GM18873 (cell line): ENCODE results near the gene CDNF.
A peak's percentile ranks its signal among the peaks of the same experiment; 100 is the strongest.
"Not testable (repeated sequence)": the region's sequence is repeated elsewhere in the genome, so short reads cannot be mapped to it uniquely, and the experiment has no call there.

ENCODE experiments used
- ATAC-seq: cut with Tn5 transposase; IDR thresholded peaks from one replicate; pipeline ENCODE4 v1.9.1; 2021; ENCODE audit warnings: mild to moderate bottlenecking, moderate library complexity, moderate number of reproducible peaks; ENCODE audit not compliant: unreplicated experiment, low FRiP score

Gene CDNF

GRCh38 chr10:14837757-14838581 is at the start of gene CDNF, which contains the start of the genes HSPA14 and MSANTD7:
Gene CDNF (minus strand): TSS chr10:14838037. CDS start chr10:14837946, 91 bp downstream.
Gene HSPA14 (plus strand): TSS chr10:14838306. CDS start chr10:14838403, 97 bp downstream.
Gene MSANTD7 (plus strand): TSS chr10:14838306. CDS start chr10:14842285, 3,979 bp downstream.
- peak; percentile 89 for ATAC-seq

DNA sequence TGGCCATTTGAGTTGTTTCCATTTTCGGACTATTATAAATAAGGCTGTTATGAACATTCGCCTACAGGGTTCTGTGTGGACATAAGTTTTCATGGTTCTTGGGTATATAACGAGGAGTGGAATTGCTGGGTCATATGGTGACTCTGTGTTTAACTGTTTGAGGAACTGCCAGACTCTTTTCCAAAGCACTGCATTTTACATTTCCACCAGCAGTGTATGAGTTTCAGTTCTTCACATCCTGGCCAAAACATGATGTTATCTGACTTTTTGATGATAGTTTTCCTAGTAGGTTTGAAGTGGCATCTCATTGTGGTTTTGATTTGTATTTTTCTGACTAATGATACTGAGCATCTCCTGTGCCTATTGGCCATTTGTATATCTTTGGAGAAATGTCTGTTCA is 46.2 kb upstream of the CDNF start:
- no peak for ATAC-seq

GRCh38 chr10:14880229-14880628 is 42.4 kb upstream of the CDNF start:
- ATAC-seq, result no peak

- ATAC-seq, result no peak
Measured at GRCh38 chr10:14879928-14880193, 42.0 kb upstream of the CDNF start.

GRCh38 chr10:14879124-14879927 is 41.5 kb upstream of the CDNF start:
- no peak for ATAC-seq

DNA sequence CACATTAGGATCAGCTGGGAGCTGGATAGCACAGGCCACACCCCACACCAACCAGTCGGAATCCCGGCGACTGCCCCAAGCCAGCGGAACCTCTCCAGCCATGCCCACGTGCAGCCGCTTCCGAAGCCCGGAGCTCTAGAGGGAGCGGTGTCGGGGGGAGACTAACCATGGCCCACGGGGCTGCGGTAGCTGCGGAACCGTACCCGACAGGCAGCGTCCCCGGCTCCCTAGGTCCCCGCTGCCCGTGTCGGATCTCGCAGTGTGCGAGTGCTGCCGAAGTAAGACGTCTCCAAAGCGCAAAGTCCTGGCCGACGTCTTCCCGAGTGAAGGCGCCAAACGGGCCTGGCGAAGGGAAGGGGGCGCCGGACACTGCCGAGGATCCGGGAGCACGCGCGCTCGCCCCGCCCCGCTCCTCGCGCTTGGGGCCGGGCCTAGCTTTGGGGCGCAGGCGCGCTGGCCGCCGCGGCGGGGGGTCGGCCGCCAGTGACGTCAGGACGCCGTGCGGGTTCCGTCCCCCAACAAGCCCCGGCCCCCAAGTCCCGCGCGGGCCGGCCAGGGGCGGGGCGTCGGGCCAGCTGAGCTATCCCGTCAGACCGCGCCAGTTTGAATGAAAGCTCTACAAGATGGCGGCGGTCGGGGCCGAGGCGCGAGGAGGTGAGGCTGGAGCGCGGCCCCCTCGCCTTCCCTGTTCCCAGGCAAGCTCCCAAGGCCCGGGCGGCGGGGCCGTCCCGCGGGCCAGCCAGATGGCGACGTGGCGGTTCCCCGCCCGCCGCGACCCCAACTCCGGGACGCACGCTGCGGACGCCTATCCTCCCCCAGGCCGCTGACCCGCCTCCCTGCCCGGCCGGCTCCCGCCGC is 40.7 kb upstream of the CDNF start, which contains the start of gene SUV39H2:
Gene SUV39H2, plus strand, starts transcription at position 601 of the 858 bp plus-strand sequence. Its CDS starts 23 bp downstream, at position 624.
- ATAC-seq, result peak; percentile 86

GRCh38 chr10:14876764-14877163 is 38.9 kb upstream of the CDNF start:
- no peak for ATAC-seq

- no peak for ATAC-seq
Measured at GRCh38 chr10:14875941-14876340, 38.1 kb upstream of the CDNF start.

- ATAC-seq, result no peak
Measured at GRCh38 chr10:14873090-14873760, 35.4 kb upstream of the CDNF start.

GRCh38 chr10:14864871-14865270 is 27.0 kb upstream of the CDNF start:
- ATAC-seq, result not testable (repeated sequence)

- ATAC-seq, result not testable (repeated sequence)
Measured at GRCh38 chr10:14864466-14864865, 26.6 kb upstream of the CDNF start.

- no peak for ATAC-seq
Measured at GRCh38 chr10:14860791-14861190, 23.0 kb upstream of the CDNF start.

DNA sequence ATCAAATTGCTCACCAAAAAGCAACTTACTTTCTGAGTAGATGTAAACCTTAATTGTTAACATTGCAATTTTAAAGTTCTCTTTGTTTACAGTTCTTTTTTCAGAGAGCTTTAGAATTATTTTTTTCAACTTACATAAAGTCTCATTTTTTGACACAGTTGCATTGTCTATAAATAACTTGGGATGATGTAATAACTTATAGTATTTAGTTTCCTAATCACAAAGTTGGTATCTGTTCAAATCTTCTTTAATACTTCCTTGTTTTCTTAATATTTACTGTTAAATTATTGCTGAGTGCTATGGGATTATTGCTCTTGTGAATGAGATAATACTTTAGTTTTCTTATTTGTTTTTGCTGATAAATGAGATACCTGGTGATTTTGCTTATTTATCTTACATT is 21.9 kb upstream of the CDNF start:
- no peak for ATAC-seq

GRCh38 chr10:14859043-14859442 is 21.2 kb upstream of the CDNF start:
- no peak for ATAC-seq

GRCh38 chr10:14858338-14858960 is 20.6 kb upstream of the CDNF start:
- no peak for ATAC-seq

DNA sequence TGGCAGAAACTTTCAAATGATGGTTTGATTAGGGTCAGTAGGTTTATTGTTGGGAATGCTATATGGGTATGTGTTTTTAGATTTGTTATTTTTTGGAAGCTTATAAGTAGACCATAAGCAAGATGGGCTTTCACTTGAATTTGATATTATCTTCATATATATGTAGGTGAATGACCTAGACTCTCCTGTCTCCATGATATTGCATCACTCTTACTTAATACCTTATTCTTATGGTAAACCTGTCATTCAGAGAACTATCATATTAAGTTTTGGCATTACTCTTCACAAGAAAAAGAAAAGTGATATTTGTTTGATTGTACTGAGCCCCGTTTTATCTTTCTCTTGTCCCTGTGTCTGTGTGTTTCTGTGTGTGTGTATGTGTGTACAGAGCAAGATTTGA is 17.6 kb upstream of the CDNF start:
- ATAC-seq, result no peak

GRCh38 chr10:14852236-14852635 is 14.4 kb upstream of the CDNF start:
- ATAC-seq, result no peak

DNA sequence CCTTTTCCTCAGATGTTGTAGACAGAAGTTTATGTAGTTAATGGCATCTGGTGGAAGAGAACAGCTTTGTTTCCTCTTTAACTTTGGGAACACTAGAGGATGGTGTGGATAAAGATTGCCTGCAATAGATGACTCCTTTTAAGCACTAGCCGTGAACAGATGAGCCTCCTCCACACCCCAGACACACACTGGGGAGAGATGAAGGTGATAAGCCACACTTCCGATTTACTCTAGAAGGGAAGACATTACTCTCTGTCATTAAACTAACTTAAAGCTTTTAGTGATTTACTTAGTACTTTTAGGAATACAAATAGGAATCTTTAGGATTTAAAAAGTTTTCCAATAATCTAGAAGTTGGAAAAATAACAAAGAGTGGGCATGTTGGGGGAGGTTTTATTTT is 7.1 kb upstream of the CDNF start:
- ATAC-seq, result no peak

- no peak for ATAC-seq
Measured at GRCh38 chr10:14843327-14843988, 5.6 kb upstream of the CDNF start.
